Endometrium (tissue), 2 donors: ENCODE results near the gene PDE3B.
A peak's percentile ranks its signal among the peaks of the same experiment; 100 is the strongest.
"Not testable (repeated sequence)": the region's sequence is repeated elsewhere in the genome, so short reads cannot be mapped to it uniquely, and the experiment has no call there.

ENCODE experiments used
- FAIRE-seq: peaks from 2 replicates; lab custom pipeline; 2012; peaks lifted over from hg19 to GRCh38; lab: Jason Lieb, UNC
- donor health status: control.
- donor health status: control.

PDE3B gene

GRCh38 chr11:14642453-14642852, 1.2 kb upstream of the PDE3B start:
- FAIRE-seq = peak; percentile 53

GRCh38 chr11:14642873-14643696, 519 bp upstream of the PDE3B start:
- FAIRE-seq = no peak

GRCh38 chr11:14644226-14645014, 816 bp downstream of the PDE3B start:
- FAIRE-seq = no peak

GRCh38 chr11:14645015-14645912, 1.7 kb downstream of the PDE3B start:
- no peak for FAIRE-seq

GRCh38 chr11:14645985-14646900, 2.6 kb downstream of the PDE3B start:
- no peak for FAIRE-seq

GRCh38 chr11:14650064-14650463, 6.5 kb downstream of the PDE3B start:
- FAIRE-seq = no peak

- no peak for FAIRE-seq
Observed at GRCh38 chr11:14653090-14653489, 9.5 kb downstream of the PDE3B start.

- no peak for FAIRE-seq
Observed at GRCh38 chr11:14655435-14655834, 11.8 kb downstream of the PDE3B start.

GRCh38 chr11:14656536-14657457, 13.2 kb downstream of the PDE3B start:
- no peak for FAIRE-seq

GRCh38 chr11:14657841-14658240, 14.2 kb downstream of the PDE3B start:
- no peak for FAIRE-seq

- FAIRE-seq = not testable (repeated sequence)
Observed at GRCh38 chr11:14664926-14665325, 21.3 kb downstream of the PDE3B start.

- FAIRE-seq = not testable (repeated sequence)
Observed at GRCh38 chr11:14667329-14667728, 23.7 kb downstream of the PDE3B start.

GRCh38 chr11:14668731-14669301, 25.2 kb downstream of the PDE3B start:
- no peak for FAIRE-seq

GRCh38 chr11:14669499-14669898, 25.9 kb downstream of the PDE3B start:
- no peak for FAIRE-seq

- FAIRE-seq = no peak
Observed at GRCh38 chr11:14669958-14670357, 26.4 kb downstream of the PDE3B start.

- no peak for FAIRE-seq
Observed at GRCh38 chr11:14672635-14673034, 29.0 kb downstream of the PDE3B start.

- FAIRE-seq = no peak
Observed at GRCh38 chr11:14673421-14673820, 29.8 kb downstream of the PDE3B start.

- no peak for FAIRE-seq
Observed at GRCh38 chr11:14673824-14674405, 30.3 kb downstream of the PDE3B start.

GRCh38 chr11:14676068-14676467, 32.5 kb downstream of the PDE3B start:
- FAIRE-seq = no peak
